HuH-7 (cell line): ENCODE measurements around the gene PXDC1.
"Not testable (repeated sequence)": the region's sequence is repeated elsewhere in the genome, so short reads cannot be mapped to it uniquely, and the experiment has no call there.

Experiments
- DNase-seq: peaks from one replicate; pipeline ENCODE4 v3.0.0; 2011; ENCODE audit warnings: low spot score

Gene PXDC1

DNA sequence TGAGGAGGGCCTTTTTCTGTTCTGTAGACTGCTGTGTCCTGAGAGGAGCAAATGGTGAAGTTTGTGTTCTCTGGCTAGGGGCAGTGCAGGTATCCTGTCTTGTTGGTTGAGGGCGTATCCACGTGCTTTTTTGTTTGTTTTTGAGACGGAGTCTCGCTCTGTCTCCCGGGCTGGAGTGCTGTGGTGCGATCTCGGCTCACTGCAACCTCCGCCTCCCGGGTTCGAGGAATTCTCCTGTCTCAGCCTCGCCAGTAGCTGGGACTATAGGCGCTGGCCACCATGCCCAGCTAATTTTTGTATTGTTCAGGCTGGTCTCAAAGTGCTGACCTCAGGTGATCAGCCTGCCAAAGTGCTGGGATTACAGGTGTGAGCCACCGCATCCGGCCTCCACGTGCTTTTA, 10.8 kb upstream of the PXDC1 start:
- no peak for DNase-seq

DNA sequence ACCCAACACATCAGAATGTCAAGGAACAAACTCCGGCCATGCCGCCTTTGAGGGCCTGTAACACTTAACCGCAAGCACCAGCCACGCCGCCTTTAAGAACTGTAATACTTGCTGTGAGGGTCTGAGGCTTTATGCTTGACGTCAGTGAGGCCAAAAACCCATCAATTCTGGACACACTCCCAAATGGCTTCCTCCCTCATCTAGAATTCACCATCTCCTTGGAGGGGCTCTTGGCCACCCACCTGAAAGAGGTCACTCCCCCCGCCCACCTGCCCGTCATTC, 10.4 kb upstream of the PXDC1 start:
- DNase-seq, result no peak

DNA sequence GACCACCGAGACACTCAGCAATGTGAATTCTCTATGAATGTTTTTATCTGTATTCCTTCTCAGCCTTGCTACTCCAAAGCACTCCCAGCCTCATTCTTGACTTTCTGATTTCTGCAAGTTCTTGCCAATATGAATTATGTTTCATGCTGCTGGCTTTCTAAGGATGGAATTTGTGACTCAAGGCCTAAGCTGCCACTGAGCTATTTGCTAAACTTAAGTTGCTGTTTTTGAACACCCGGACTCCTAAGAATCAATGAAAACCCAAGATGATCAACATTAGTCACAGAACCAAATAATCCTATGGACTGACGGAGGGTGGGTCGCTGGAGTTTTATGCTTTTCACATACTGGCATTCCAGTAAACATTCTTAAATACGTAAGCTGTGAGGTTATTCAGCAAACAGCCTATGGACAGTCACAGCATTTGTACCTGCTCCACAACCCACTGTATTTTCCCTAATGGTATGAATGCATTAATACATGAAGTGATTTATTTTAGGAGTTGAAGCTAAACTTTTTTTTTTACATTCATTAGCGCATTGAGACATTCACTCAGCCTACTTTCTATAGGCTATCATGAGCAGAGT, 8.2 kb upstream of the PXDC1 start:
- DNase-seq, result no peak

DNA sequence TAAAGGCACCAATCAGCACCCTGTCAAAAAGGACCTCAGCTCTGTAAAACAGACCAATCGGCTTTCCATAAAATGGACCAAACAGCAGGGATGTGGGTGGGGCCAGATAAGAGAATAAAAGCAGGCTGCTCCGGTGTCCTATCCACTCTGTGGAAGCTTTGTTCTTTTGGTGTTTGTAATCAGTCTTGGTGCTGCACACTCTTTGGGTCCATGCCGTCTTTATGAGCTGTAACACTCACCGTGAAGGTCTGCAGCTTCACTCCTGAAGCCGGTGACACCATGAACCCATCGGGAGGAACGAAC, 7.3 kb upstream of the PXDC1 start:
- DNase-seq, result no peak

DNA sequence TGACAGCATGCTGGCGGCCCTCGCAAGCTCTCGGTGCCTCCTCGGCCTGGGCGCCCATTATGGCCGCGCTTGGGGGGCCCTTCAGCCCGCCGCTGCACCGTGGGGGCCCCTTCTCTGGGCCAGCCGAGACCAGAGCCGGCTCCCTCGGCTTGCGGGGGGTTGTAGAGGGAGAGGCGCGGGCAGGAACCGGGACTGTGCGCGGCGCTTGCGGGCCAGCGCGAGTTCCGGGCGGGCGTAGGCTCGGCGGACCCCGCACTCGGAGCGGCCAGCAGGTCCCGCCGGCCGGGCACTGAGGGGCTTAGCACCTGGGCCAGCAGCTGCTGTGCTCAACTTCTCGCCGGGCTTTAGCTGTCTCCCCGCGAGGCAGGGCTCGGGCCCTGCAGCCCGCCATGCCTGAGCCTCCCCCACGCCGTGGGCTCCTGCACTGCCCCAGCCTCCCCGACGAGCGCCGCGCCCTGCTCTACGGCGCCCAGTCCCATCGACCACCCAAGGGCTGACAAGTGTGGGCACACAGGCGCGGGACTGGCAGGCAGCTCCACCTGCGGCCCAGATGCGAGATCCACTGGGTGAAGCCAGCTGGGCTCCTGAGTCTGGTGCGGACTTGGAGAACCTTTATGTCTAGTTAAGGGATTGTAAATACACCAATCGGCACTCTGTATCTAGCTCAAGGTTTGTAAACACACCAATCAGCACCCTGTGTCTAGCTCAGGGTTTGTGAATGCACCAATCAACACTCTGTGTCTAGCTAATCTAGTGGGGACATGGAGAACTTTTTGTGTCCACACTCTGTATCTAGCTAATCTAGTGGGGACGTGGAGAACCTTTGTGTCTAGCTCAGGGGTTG, 6.7 kb upstream of the PXDC1 start:
- not testable (repeated sequence) for DNase-seq

DNA sequence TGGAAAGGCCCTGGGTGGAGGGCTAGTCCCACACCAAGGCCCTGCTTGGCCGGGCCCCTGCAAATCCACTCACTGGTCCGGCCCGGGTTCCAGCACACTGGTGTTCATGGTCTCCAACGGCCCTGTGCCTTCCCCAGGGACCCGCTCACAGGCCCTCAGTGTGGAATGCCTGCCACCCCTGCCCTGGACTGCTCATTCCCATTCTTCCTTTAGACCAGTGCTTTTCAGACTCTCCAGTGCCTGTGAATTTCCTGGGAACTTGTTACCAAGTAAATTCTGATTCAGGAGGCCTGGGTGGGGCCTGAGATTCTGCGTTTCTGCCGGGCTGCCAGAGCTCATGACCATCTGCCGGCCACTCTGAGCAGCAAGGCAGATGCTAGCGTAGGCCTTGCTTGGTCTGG, 5.7 kb upstream of the PXDC1 start:
- no peak for DNase-seq

DNA sequence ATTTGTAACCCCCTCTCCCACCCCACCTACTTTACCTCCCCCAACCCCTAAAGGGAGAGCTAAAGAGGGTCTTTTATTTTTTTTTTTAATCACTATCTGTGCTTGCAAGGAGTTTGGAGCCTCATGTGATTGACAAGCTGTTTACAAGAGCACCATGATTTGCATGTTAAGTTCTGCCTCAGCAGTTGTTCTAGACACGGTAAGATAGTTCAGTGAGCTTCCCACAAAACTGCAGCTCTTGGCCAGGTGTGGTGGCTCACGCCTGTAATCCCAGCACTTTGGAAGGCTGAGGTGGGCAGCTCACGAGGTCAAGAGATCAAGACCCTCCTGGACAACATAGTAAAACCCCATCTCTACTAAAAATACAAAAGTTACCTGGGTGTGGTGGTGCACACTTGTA, 5.0 kb upstream of the PXDC1 start:
- DNase-seq, result no peak

DNA sequence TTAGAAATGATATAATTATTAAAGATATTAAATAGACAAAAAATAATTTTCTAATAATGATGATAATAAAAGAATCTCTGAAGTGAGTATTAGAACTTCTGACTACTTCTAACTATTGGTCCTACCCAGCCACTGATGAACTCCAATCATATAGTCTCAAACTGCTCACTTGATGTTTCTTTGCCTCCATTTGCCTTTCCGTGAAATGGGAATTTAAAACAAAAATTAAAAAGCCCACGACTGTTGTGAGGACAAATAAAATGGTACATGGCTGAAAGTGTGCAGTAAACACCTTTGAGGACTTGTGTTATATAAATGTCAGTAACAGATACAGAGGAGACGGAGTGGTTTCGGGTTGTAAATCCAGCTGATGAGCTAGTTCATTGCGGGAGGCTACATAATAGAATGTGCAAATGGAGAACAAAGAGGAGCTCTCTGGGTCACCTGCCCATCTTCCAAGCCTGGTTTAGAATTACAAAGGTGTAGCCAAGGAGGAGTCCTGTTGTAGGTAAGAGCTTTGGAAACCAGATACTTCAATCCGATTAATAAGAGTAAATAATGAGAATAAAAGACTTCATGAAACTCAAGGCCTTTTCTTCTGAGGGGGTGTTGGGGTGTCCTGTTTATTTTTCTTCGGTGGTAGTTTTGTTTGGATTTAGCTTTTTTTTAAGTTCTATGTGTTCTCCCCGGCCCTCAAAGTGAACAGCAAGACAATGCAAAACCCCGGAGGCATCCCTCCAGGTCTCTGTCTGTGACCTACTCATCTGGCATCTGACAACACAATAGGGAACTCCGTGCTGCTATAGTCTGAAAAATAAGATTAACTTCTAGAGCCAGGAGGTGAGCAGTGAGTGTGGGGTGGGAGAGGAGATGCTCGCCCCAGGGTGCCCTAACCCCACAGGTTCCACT, 4.4 kb upstream of the PXDC1 start:
- DNase-seq, result no peak

DNA sequence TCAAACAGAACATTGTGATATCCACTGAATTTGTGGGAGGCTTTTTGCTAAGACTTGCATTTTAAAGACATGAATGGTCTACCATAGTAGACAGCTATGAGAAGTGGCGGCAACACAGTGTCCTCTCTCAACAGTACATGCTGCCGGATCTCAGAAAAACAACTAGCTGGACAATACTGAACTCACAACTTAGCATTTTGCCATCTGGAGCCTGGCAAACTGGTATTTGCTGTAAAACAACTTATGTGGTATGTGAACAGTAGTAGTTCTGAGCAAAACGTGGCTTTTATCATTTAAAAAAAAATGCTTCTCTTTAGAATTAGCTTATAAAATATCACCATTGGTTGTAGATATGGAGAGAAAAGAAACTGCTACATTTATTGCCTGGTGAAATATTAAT, 3.3 kb upstream of the PXDC1 start:
- no peak for DNase-seq

DNA sequence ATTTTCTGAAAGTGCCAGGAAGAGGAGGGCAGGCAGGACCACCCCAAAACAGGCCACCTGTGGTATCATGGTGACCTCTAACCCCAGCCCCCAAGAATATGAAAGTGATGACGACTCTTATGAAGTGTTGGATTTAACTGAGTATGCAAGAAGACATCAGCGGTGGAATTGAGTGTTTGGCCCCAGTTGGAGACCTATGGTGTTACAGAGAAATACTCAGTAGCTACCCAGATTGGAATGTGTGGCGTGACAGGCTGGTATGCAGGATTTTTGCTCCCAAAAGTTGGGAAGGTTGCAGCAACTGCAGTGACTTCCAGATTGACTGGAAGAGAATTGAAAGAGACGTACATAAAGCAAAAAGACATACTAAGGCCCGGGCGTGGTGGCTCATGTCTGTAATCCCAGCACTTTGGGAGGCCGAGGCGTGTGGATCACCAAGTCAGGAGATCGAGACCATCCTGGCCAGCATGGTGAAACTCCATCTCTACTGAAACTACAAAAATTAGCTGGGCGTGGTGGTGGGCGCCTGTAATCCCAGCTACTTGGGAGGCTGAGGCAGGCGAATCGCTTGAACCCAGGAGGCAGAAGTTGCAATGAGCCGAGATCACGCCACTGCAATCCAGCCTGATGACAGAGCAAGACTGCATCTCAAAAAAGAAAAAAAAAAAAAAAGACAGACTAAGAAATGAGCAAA, 2.7 kb upstream of the PXDC1 start:
- DNase-seq, result not testable (repeated sequence)

DNA sequence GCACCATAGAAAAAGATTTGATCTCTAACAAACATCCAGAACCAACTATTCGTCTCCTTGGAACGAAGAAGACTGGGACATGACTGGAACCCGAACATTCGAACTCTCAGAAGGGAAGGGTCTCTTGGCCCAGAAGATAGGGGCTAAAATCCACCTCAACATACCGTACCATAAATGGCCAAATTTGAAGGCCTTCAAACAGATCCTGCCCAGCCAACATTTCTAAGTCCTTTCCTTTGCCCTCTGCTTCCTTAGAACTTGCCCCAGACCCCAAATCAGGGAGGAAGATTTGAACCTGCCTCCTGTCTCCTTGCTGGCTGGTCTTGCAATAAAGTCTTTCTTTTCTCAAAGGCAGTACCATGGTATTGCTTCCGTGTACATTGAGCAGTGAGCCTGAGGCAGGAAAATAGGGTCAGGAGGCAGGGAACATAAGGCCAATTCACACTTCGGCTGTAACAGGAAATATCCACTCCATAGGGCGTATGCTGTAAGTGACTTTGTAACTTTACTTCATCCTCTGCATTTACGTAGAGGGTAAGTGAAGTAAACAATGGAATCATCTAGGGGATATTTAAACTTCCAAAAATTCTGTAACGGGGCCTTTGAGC, 1.8 kb upstream of the PXDC1 start:
- DNase-seq, result no peak

DNA sequence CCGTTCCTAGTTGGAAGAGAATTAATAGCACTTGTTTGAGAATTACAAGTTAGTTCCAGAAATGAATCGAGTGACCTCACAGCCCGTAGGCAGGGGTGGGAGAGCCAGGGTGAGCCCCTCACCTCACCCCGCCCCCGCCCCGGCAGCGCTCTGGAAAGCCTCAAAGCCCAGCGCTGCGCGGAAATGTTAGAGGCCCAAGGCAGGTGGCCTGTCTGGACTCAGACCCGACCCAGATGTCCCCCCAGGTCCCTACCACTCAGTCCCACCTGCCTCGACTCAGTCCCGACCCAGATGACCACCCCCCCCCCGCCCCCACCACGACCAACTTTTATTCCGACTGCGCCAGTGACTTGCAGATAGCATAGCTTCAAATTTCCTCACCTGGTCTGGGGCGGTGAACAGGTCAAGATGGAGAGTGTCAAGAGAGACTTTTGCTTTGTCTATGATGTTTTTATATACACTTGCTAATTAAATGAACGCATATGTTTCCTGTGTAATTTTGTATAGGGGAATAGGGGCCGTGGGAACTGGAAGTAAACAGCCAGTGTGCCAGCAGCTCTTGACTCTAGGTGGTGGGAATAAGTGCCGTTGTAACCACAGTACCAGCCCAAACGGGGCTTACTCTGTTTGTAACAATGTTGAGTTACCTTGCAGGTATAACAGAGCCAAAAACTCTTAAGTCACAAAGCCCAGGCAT, 1.2 kb upstream of the PXDC1 start:
- DNase-seq, result no peak

DNA sequence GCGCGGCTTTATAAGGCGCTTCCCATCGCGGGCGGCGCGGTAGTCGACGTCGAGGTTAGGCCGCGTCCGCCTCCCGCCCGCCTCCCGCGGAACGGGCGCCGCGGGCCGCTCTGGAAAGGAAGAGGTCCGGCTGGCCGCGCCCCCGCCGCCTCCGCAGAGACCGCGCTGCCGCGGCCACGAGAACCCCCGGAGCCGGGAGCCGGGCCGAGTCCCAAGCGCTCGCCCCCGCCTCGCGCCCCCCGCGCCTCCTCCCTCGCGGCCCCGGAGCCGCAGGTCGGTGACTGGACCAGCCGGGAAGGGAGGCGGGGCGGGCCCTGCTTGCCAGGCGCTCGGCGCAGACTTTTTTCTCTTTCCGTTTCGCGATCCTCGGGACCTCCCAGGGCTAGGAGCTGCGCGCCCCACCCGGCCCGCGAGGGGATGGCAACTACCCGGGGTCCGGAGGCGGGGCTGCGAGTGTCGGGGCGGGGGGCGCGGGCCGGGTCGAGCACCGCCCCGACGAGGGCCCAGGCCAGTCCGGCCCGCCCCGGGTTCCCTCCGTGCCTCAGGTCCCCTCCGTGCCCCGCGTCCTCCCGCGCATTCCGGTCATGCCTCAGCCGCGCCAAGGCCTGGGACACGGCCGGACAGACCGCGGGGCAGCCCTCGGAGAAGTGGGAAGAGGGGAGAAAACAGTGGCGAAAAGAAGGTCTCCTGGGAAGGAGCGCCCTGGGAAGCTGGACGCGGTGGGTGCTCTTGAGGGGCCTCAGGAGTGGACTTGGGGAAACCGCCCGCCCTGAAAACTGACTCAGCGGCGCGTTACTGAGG, 417 bp upstream of the PXDC1 start:
- peak; percentile 89 for DNase-seq

DNA sequence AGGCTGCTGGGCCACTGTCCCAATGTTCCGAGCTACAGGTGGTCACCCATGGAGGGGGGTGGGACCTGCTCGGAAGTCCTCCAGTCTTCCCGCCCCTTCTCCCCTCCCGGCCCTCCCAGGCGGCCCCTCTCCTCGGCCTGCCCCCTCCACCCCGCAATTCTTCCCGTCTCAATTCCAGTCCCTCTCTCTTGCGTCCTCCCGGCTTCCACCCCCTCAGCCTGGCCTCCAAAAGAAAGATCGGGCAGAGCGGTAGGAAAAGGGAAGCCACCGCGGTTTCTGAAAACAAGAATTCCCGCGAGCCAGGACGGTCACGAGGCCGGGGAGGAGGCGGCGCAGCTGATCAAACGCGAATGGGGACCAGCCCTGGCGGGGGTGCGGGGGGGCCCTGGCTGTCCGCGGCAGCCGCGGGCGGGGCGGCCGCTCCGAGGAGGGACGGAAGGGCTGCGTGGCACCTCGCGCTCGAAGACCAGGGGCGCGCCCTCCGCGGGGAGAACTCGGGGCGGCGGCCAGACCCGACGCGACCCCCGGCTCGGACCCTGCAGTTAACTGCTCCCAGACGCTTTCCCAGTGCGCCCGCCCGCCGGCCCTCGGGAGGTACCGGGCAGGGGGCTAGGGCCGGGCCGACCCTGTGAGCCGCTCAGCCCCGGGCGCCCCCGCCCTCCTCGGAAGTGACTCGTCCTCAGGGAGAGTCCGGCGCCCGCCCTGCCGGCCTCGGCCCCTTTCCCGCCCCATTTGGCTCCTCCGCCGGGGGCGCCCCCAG, 1.0 kb downstream of the PXDC1 start:
- DNase-seq, result peak; percentile 43

DNA sequence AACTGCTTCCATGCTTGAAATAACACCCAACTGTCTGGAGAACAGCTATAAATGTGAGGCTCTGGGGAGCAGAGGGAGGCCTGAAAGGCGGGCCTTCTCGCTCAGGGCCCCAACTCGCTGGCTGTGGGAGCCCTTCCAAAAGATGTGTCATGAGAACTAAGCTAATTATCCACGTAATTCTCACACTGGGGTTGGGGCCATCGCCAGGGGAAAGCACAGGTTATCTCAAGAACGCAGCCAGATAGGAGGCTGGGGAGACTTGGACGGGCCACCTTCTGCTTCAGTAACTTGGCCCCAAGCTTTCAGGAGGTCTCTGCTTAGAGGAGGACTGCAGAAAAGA, 1.6 kb downstream of the PXDC1 start:
- no peak for DNase-seq

DNA sequence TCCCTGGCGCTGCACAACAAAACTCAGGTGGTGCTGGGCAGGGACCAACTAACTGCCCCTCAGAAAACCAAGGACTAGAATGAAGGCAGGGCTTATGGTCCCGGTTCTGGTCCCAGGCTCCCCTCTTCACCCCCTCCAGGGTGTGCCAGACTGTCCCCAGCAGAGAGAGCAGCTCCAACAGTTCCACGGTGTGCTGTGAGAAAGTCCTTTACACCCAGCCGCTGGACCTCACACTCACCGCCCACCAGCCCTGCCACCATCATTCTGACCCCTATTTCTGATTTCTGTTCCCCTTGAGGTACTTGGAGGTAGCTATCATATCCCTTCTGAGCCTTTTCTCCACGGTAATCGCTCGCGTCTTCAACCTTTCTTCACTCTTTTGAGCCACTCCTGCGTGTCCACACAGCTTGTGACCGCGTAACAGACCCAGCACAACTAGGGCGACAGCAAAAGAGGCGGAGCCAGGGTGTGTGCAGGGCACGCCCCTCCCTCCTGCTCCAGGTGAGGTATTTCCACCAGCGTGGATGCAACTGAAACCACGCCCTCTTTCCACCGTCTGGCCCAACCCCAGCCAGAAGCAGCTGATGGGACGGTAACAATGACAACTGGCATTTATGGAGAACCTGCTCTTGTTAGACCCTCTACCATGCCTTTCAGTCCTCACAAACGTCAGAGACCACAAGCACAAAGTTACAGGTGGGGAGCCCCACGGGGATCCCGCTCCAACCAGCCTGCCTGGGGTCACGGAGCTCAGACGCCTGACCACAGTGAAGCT, 2.3 kb downstream of the PXDC1 start:
- DNase-seq, result no peak

DNA sequence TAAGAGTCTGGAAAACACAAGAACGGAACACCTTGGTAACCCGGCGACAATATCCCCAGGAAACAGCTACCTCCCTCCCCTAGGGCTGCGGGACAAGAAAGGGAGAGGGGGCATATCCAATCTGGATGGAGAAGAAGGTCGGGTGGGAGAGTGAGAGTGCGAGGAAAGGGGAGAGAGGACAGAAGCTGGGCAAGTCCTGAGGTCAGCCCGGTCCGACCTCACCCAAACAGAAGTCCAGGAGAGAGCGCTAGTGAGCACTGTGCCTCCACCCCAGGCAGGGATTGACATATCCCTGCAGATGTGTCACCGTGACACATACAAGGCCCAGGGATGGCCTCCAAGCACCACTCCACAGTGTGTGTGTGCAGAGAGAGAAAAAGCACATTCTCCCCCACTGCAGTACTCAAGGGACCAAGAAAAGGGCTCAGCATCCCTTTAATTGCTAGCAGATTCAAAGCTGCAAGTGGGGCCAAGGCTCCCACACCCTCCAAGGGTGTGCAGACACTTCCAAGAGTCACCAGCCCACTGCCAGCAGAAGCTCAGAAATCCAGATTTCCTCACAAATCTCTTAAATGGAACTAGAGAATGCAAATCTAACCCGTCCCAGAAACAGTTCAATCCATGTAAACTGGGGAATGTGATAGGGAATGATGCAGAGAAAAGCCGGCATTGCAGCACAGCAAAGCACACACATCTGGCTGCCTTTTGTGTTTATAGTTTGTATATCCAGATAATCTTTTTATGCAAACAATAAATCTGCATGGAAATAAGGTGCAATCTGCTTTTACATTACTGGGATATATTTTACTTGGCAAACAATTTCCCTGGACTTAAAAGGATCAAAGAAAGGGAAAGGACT, 3.1 kb downstream of the PXDC1 start:
- peak; percentile 94 for DNase-seq

DNA sequence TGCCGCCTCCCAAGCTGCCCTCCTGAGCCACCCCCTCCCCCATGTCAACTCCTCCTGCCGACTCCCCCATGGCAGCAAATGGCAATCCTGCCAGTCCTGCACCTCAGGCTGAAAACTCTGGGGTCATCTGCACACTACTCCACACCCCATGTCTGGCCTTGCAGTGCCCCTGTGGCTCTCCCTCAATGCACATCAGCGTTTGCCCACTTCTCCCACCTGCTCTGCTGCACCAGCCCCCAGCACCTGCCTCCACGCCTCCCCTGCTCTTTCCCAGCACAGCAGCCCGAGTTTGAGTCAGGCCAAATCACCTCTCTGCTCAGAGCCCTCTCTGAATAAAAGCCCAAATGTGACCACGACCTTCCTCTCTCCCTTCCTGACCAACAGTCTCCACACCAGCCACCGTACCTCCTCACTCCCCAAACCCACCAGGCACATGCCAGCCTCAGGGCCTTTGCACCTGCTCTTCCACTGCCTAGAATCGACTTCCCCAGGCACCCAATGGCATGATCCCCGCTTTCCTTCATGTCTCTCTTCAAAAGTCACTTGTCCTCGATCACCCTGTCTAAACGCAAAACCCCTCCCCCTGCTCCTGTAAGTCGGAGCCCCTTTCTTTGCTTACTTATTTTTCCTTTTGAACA, 4.3 kb downstream of the PXDC1 start:
- DNase-seq, result no peak
